Right ventricle myocardium inferior (tissue), 1 donor: ENCODE data around the gene CRTC3. TPM values are rescaled to one million over a fixed set of nuclear protein-coding genes. Genes with fewer than 3 reads are reported as not detected.

Experiments used
- ATAC-seq: fragments of 200-7000 bp; cut with Tn5 transposase; one replicate; pipeline ENCODE4 v1.9.1; 2020; ENCODE audit warnings: mild to moderate bottlenecking, moderate library complexity
- DNase-seq: peaks from one replicate; pipeline ENCODE4 v3.0.0; 2021; ENCODE audit errors: missing footprints
- intact Hi-C: fragments of 100-400 bp; cut with DNase I; formaldehyde crosslinking; loops from one replicate; pipeline ENCODE4 v1.11.0; 2022
- total RNA-seq: library from RNA; stranded (reverse); fragmentation: NEBNext Ultra II Directional; extraction: Animal tissue kit (Norgen Biotek cat#: 25700); gene quantifications from one replicate; pipeline ENCODE4 v1.2.1, GENCODE V29; 2021
- donor health status: DM: no; HTN: yes; CAD: no; lungs with severe emphysema.

CRTC3 gene
- total RNA-seq, 1 donor from 2014 or later: 25.8 TPM

DNA sequence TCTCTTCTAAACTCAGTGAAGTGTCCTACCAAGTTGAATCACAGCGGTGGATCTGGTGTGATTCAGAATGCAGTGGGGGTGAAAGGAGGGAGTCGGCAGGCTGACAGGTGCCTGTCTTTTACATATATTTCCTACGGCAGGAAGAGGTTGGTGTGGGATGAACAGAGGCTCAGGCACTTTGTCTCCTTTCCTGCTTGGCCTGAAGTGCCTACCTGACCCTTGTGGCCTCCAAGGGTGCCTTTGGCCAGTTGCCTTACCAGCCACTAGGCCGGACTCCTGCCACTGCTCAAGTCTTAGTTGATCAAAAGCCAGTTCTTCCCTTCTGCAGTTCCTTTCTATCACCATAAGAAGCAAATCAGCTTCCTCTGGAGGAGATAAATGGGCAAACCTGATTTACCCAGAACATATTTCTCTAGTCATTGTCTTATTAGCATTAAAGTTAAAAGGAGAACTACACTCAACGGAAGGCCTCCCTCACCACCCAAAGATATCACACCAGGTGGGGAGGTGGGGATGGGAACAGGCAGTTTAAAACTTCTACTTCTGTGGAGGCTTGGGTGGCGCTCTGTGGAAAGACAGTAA lies 52.1 kb downstream of the CRTC3 start:
- intact Hi-C loops: no loop called here

DNA sequence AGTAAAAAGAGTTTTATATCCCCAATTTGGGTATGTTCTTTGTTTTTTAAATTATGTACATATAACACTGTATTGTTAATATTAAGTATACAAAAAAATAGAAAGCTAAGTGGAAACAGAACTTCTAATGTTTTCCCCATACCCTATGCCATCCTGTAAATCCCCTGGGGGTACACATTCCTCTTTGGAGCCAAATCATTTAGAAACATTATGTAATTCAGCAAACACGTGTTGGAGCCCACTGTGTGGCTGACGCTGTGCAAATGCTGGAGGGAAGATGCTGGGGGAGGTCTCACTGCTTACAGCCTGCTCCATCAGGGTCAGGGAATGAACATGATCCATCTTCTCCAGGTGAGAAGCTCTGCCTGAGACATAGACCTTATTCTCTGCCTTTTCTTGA lies 52.8 kb downstream of the CRTC3 start:
- DNase-seq (no peak), ATAC-seq (no peak)
- intact Hi-C loops: no loop called here

More for the DNA sequence above, 52.1 kb downstream of the CRTC3 start:
- ATAC-seq (no peak), DNase-seq (no peak)

GRCh38 chr15:90583471-90584252 lies 53.9 kb downstream of the CRTC3 start:
- DNase-seq (no peak), ATAC-seq (peak; percentile 46)
- intact Hi-C loops: no loop called here

DNA sequence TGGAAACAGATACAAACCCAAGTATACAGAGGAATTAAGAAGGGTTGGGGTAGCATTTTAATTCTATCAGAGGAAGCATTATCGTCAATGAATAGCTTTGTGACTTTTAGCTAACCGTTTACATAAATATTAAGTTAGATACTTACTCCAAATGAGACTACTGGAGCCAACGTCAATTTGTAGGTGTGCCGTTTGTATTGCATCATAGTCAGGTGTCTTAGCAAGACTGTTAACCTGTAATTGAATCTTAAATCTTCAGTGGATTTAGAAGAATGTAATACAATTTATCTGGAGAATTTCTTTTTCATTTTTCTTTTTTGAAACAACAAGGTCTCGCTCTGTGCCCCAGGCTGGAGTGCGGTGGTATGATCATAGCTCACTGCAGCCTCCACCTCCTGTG lies 55.1 kb downstream of the CRTC3 start:
- no peak for DNase-seq
- no peak for ATAC-seq

DNA sequence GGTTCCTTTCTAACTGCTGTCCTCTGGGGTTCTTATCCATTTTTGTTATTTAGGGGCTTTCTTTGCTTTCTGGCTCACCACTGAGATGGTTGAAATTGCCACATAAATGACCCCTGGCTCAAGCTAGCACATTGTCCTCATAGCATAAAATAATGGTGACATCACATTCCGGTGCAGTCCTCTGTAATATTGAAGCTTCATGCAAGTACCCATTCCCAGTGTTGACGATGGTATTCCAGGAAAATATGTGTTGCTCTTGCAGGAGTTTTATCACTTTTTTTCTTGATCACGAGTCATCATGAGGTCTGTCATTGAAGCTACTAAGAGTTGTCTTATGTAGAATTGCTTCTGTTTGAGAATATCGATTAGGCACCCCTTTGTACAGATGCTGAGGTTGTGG lies 56.1 kb downstream of the CRTC3 start:
- intact Hi-C loops: no loop called here
- DNase-seq: no peak
- no peak for ATAC-seq

More for the DNA sequence above, 55.1 kb downstream of the CRTC3 start:
- intact Hi-C loops: no loop called here

- intact Hi-C loops: no loop called here
- no peak for DNase-seq
- ATAC-seq: no peak
Measured at GRCh38 chr15:90586948-90587347, 57.2 kb downstream of the CRTC3 start.

DNA sequence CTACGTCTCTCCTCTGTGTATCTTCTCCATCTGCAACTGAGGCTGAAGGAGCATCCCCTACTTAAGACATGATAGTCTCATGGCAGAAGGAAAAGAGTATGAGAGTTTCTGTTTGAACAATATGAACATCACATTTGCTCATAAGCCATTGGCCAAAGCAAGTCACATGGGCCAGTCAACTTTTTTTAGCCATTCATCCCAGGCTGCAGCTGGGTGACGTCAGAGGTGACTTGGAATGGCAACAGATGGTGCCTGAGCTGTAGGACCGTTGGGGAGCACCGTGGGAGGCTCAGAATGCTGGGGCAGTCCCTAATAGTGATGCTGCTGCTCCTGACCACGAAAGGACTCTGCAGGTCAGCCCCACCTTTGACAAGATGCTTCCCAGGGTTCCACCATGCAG lies 58.7 kb downstream of the CRTC3 start:
- intact Hi-C loops: no loop called here
- ATAC-seq: no peak
- DNase-seq: no peak

DNA sequence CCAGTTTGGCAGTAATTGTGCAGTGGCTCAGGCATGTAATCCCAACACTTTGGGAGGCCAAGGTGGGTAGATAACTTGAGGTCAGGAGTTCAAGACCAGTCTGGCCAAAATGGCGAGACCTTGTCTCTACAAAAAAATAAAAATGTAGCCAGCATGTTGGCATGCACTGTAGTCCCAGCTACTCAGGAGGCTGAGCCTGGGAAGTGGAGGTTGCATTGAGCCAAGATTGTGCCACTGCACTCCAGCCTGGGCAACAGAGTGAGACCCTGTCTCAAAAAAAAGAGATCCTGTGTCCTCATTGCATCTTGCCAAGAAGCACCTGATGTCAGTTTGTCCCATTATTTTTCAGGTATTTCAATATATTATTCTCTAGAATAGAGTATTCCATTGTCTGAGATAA lies 61.8 kb downstream of the CRTC3 start:
- DNase-seq (no peak), ATAC-seq (no peak)
- intact Hi-C loops: loop anchor here (10.0 kb wide), 1 partner anchor 267 kb away; no protein-coding TSS in a partner anchor

- DNase-seq: no peak
- ATAC-seq: no peak
- intact Hi-C loops: loop anchor here (10.0 kb wide), 1 partner anchor 268 kb away; no protein-coding TSS in a partner anchor
Measured at GRCh38 chr15:90592131-90592881, 62.6 kb downstream of the CRTC3 start.

DNA sequence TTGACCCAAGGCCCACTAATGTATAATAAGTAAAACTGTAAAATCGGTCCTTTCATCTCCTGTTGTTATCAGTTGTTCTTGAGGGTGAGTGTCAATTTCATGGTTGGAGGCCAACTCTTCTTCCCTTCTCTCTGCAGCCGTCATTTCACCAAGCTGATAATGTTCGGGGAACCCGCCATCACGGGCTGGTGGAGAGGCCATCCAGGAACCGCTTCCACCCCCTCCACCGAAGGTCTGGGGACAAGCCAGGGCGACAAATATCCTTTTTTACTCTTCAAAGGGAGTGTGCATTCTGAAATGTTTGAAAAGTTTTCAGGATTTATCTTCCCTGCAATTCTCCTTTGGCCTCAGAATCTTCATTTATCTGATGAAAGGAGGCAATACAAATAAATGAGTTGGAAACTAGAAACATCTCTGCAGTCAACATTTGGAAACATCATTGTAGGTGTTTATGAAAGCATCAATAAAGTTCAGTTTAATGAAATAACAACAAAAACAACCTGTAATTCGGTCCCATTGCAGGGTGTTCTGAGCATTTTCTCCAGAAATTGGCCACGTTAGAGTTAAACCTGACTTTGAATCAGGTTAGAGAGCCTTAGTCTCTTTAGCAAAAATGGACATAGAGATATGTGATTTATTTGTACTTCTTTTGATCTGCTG lies 63.9 kb downstream of the CRTC3 start:
- DNase-seq (no peak), ATAC-seq (no peak)
- intact Hi-C loops: loop anchor here (10.0 kb wide), 1 partner anchor 269 kb away; no protein-coding TSS in a partner anchor

DNA sequence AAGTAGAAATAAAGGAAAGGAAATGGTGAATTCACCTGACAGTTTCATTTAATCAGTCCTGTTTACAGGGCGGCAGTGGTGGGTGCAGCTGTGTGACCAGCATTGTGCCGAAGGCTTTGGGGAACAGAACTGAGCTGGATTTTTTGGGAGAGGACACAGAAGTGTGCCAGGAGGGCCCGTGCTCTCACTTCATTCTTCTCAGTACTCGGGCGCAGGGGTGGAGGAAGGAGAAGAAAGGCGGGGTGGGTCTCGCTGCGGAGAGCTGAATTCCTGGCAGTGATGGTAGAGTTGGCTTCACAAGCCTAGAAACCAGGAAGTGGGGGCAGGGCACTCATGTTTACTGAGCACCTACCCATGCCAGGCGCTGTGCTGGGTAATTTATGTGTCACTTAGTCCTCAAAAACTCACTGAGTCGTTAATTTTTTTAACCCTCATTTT lies 64.6 kb downstream of the CRTC3 start:
- ATAC-seq (peak; percentile 47), DNase-seq (peak; percentile 87)
- intact Hi-C loops: loop anchor here (10.0 kb wide), 1 partner anchor 270 kb away; no protein-coding TSS in a partner anchor

GRCh38 chr15:90595763-90596155 lies 66.0 kb downstream of the CRTC3 start:
- DNase-seq (no peak), ATAC-seq (no peak)
- intact Hi-C loops: loop anchor here (5.0 to 10.0 kb wide), 2 partner anchors 63 to 271 kb away; no protein-coding TSS in a partner anchor

- intact Hi-C loops: loop anchor here (5.0 to 10.0 kb wide), 2 partner anchors 65 to 272 kb away; no protein-coding TSS in a partner anchor
- DNase-seq (no peak), ATAC-seq (peak; percentile 45)
Measured at GRCh38 chr15:90596943-90597342, 67.2 kb downstream of the CRTC3 start.

DNA sequence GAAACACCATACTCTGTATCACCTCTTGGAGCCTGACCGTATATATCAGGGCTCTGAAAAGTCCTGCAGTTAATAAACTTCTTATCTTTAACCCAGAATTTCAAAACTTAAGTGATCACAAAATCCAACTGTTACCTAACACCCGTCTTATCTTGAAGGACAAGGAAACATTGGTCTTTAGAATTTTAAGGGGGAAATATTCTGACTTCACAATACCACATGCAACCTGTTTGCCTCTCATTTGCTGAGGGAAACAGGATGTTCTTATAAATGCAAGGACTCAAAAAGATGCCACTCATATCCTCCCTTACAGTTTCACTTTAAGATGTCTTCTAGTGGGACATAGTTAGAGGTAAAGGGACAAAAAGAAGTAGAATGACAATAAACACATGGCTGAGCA lies 67.9 kb downstream of the CRTC3 start:
- ATAC-seq: no peak
- DNase-seq: no peak
- intact Hi-C loops: loop anchor here (5.0 to 10.0 kb wide), 2 partner anchors 65 to 273 kb away; no protein-coding TSS in a partner anchor

- peak; percentile 65 for DNase-seq
- intact Hi-C loops: loop anchor here (5.0 to 10.0 kb wide), 2 partner anchors 66 to 273 kb away; no protein-coding TSS in a partner anchor
- peak; percentile 52 for ATAC-seq
Measured at GRCh38 chr15:90598031-90598577, 68.4 kb downstream of the CRTC3 start.

GRCh38 chr15:90598679-90599078 lies 69.0 kb downstream of the CRTC3 start:
- ATAC-seq (no peak), DNase-seq (no peak)
- intact Hi-C loops: loop anchor here (5.0 to 10.0 kb wide), 2 partner anchors 66 to 274 kb away; no protein-coding TSS in a partner anchor

DNA sequence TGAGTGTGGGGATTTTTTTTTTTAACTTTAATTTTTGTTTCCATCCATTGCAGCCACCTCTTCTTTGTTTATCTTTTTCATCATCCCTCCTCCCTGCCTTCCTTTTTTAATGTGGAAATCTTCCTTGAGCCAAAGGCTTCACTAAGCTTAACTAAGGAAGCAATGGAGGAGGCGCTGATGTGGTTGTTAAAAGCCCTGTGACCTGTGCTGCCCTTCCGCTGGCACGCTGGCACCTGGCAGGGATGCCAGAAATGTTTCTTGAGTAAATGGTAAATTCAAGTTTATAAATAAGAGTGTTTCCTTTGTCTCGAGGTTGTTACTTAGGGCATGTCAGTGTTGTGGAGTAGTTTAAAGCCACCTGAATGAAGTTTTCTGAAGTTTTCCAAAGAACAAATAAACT lies 69.4 kb downstream of the CRTC3 start:
- intact Hi-C loops: loop anchor here (5.0 to 10.0 kb wide), 2 partner anchors 67 to 274 kb away; no protein-coding TSS in a partner anchor
- DNase-seq: no peak
- no peak for ATAC-seq

DNA sequence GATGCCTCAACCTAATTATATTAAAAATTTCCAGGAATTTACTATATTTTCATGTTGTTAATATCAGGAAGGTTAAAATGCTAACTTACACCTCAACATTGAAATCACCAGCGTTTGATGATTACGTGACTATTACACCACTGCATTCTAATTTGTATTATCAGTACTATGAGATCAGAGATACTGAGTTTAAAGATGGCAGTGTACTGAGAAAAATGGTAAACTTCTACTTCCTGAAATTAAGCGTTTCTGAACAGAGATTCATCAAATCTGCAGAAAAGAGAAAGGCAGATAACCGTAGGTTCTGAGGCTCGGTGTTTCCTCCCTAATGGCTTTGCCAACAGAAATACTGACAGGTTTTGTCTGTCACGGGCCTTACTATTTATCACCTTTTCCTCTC lies 69.9 kb downstream of the CRTC3 start:
- intact Hi-C loops: loop anchor here (5.0 to 10.0 kb wide), 2 partner anchors 67 to 275 kb away; no protein-coding TSS in a partner anchor
- no peak for DNase-seq
- no peak for ATAC-seq
